ENCODE measurements around the gene LRRC74B.
A peak's percentile ranks its signal among the peaks of the same experiment; 100 is the strongest.

The LRRC74B gene, protein sequence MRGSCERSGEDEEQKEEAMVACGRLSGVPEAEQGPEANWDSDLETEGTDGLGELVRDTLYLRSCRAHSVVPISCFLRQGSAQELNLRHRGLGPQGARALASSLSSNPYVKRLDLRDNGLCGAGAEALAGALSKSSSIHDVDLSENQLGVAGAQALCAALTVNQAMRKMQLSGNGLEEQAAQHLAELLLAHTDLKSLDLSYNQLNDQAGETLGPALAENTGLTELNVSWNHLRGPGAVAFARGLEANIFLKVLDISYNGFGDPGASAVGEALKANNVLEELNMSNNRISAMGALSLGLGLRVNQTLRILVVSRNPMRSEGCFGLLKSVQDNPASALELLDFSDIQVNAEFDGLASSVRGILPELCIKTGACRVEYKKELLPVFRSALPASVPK

DNA sequence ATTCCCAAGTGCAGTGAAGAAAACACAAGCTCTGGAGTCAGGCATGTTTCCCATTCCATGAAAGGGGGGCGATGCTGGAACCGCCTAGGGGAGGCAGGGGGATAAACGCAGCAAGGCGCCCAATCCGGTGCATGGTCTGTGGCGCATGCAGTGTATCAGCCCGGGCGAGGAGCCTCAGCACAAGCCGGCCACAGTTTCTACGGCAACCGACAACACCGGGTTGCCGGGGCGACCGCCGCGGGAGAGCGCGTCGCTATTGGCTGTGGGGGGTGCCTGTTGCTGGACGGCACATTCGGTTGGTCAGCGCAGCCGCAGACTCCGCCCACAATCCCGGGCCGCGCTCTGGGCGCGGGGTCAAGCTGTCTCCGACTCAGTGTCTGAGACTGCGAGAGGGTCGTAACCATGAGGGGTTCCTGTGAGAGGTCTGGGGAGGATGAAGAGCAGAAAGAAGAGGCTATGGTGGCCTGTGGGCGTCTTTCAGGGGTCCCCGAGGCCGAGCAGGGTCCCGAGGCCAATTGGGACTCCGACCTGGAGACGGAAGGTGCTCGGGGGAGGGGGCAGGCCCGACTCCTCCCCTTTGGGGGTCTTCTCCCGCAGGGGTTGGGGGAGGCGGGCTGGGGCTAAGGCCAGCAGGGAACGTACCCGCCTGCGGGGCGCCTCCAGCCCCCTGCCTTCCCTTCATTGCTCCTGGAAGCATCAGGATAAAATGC, at the start of gene LRRC74B:
LRRC74B (plus strand) TSS at position 362 of the 710 bp plus-strand sequence; CDS start at position 403, 41 bp downstream.
- H3K4me3 ChIP-seq (ENCODE audit: low read depth, low read length): peak within 1 kb of the TSS; percentile 32
- TF ChIP-seq, protein P1, sequence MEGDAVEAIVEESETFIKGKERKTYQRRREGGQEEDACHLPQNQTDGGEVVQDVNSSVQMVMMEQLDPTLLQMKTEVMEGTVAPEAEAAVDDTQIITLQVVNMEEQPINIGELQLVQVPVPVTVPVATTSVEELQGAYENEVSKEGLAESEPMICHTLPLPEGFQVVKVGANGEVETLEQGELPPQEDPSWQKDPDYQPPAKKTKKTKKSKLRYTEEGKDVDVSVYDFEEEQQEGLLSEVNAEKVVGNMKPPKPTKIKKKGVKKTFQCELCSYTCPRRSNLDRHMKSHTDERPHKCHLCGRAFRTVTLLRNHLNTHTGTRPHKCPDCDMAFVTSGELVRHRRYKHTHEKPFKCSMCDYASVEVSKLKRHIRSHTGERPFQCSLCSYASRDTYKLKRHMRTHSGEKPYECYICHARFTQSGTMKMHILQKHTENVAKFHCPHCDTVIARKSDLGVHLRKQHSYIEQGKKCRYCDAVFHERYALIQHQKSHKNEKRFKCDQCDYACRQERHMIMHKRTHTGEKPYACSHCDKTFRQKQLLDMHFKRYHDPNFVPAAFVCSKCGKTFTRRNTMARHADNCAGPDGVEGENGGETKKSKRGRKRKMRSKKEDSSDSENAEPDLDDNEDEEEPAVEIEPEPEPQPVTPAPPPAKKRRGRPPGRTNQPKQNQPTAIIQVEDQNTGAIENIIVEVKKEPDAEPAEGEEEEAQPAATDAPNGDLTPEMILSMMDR (IDR thresholded peaks at IDR 0.05; ENCODE audit: low read depth, low read length): no peak
- TF ChIP-seq, protein P2, sequence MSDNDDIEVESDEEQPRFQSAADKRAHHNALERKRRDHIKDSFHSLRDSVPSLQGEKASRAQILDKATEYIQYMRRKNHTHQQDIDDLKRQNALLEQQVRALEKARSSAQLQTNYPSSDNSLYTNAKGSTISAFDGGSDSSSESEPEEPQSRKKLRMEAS (IDR thresholded peaks at IDR 0.05; ENCODE audit: low read depth, low read length): no peak
- TF ChIP-seq POLR2A (IDR thresholded peaks at IDR 0.05; ENCODE audit: extremely low read depth, insufficient read length) (no peak), MYC (IDR thresholded peaks at IDR 0.05; ENCODE audit: low read depth, low read length) (no peak)
- peak; percentile 88 for DNase-seq (ENCODE audit: low read depth)

DNA sequence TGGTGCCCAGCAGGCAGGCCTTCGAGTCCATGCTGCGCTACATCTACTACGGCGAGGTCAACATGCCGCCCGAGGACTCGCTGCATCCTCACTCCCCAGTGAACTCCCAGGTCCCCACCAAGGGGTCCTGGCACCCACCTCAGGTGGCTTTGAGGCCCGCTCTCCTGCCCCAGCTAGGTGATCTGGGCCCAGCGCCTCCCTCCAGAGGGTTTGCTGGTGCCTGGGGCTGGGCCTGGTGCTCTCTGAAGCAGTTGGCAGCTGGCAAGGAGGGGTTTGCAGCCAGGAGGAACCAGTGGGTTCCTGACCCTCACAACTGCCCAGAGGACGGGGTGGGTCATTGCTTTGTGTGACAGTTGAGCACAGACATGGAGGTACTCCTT, 49.7 kb upstream of the LRRC74B start:
- no peak overlapping the region for H3K4me3 ChIP-seq (ENCODE audit: low read depth, low read length)
- TF ChIP-seq, protein P2 (IDR thresholded peaks at IDR 0.05; ENCODE audit: low read depth, low read length): no peak
- TF ChIP-seq MYC (IDR thresholded peaks at IDR 0.05; ENCODE audit: low read depth, low read length) (no peak), POLR2A (IDR thresholded peaks at IDR 0.05; ENCODE audit: extremely low read depth, insufficient read length) (no peak)
- TF ChIP-seq, protein P1 (IDR thresholded peaks at IDR 0.05; ENCODE audit: low read depth, low read length): no peak
- no peak for DNase-seq (ENCODE audit: low read depth)

DNA sequence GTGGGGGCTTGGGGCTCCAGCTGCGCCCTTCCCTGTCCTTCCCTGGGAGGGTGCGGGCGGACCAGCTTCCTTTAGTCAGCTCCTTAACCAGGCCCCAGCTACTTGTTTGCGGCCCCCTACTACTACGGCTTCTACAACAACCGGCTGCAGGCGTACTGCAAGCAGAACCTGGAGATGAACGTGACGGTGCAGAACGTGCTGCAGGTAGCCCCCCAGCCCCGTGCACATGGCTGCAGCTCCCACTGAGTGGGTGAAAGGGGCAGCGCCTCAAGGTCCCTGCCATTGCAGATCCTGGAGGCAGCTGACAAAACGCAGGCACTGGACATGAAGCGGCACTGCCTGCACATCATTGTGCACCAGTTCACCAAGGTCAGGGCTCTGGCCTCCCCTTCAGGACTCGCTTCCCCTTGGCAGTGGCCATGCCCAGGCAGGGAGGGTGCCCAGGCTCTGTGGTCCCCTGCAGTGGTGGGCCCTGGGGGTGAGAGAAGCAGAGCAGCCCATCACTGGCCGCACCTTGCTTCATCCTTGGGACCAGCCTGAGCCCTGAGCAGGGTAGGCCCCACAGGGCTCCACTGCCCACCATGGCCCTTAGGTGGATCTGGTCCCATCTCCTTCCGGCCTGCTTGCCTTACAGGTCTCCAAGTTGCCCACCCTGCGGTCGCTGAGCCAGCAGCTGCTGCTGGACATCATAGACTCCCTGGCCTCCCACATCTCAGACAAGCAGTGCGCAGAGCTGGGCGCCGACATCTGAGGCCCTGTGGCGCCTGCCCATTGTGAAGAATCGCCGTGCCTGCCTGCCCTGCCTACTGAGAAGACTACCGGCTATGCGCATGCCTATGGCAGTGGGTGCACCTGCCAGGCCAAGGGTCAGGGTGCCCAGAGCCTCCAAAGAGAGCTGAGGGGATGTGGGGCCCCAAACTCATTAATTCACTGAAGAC, 48.9 kb upstream of the LRRC74B start:
- no peak for DNase-seq (ENCODE audit: low read depth)
- TF ChIP-seq POLR2A (IDR thresholded peaks at IDR 0.05; ENCODE audit: extremely low read depth, insufficient read length) (no peak), MYC (IDR thresholded peaks at IDR 0.05; ENCODE audit: low read depth, low read length) (no peak)
- TF ChIP-seq, protein P2 (IDR thresholded peaks at IDR 0.05; ENCODE audit: low read depth, low read length): no peak
- TF ChIP-seq, protein P1 (IDR thresholded peaks at IDR 0.05; ENCODE audit: low read depth, low read length): no peak
- no peak overlapping the region for H3K4me3 ChIP-seq (ENCODE audit: low read depth, low read length)

DNA sequence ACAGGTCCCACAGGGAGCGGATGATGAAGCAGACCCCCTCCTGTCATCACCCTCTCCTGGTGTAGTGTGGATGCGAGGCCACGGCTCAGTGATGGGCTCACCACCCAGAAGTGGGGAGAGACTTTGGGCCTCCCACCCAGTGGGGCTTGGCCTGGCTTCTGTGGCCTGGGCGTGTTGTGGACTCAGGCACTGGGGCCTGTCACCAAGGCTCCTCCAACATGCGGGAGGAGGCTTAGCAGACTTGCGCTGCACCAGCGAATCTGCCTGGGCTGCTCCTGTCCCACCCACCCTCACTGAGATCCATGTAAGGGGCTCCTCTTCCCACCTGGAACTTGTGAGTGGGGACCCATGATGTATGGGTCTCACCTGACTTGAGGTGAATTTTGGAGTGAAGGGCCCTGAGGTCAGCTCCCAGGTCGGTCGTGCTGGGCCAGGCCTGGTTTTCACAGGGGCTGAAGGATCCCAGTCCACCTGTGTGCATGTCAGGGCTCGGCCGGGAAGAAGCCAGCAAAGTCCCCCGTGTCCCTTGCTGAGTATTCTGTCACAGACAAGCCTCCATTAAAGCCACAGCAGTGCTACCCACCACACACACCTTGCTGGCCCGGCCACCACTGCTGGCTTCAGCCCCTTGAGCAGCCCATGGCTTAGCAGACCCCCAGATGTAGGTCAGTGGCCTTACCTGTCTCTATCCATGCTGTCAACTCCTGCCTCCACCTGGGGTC, 48.0 kb upstream of the LRRC74B start:
- H3K4me3 ChIP-seq (ENCODE audit: low read depth, low read length): no peak overlapping the region
- DNase-seq (ENCODE audit: low read depth): no peak
- TF ChIP-seq, protein P1 (IDR thresholded peaks at IDR 0.05; ENCODE audit: low read depth, low read length): no peak
- TF ChIP-seq POLR2A (IDR thresholded peaks at IDR 0.05; ENCODE audit: extremely low read depth, insufficient read length): no peak
- TF ChIP-seq MYC (IDR thresholded peaks at IDR 0.05; ENCODE audit: low read depth, low read length): no peak
- TF ChIP-seq, protein P2 (IDR thresholded peaks at IDR 0.05; ENCODE audit: low read depth, low read length): no peak
